Panc1 (cell line): ENCODE measurements around the gene GPR6. TPM values are rescaled to one million over a fixed set of nuclear protein-coding genes. Genes with fewer than 3 reads are reported as not detected.

Experiments
- ATAC-seq: fragments of 200-7000 bp; cut with Tn5 transposase; 2 replicates; pipeline ENCODE4 v1.9.1; 2020; ENCODE audit warnings: mild to moderate bottlenecking, moderate library complexity
- BruUV-seq: library from RNA; stranded (reverse); fragments of 400-500 nt; replicated peaks from 2 replicates; lab custom pipeline; 2021; lab: Mats Ljungman, UMichigan
- CTCF ChIA-PET: fragments of 300-600 bp; sonication (Branson Sonifier 250); formaldehyde crosslinking; loops from one replicate; lab custom pipeline; 2022; ENCODE audit warnings: antibody characterized with exemption; lab: Charles Lee
- POLR2A ChIA-PET: fragments of 300-600 bp; sonication (Branson Sonifier 250); formaldehyde crosslinking; loops from one replicate; lab custom pipeline; 2022; ENCODE audit warnings: antibody characterized with exemption; lab: Charles Lee
- DNase-seq: peaks from one replicate; pipeline ENCODE4 v3.0.0-alpha.2; 2010; ENCODE audit warnings: low read depth, low spot score
- H3K27ac ChIP-seq: 2 replicates; pipeline ENCODE4 v1.5.1; 2011; ENCODE audit warnings: mild to moderate bottlenecking, low read length, inconsistent platforms
- H3K27me3 ChIP-seq: fragments of 200-500 bp; sonication (Bioruptor generic); 2 replicates; pipeline ENCODE4 v1.6.0; 2014; ENCODE audit warnings: low read length, inconsistent platforms; ENCODE audit not compliant: control insufficient read depth, insufficient read depth
- H3K36me3 ChIP-seq: fragments of 200-500 bp; sonication (Bioruptor generic); 2 replicates; pipeline ENCODE4 v1.5.1; 2014; ENCODE audit warnings: inconsistent platforms, mild to moderate bottlenecking, low read length, moderate library complexity; ENCODE audit not compliant: control insufficient read depth, insufficient read depth
- H3K4me1 ChIP-seq: 2 replicates; pipeline ENCODE4 v1.5.1; 2011; ENCODE audit warnings: inconsistent platforms, mild to moderate bottlenecking, low read length, moderate library complexity; ENCODE audit not compliant: control insufficient read depth, insufficient read depth
- H3K4me3 ChIP-seq, 2 experiments: 2 replicates each; pipeline ENCODE4 v1.5.1; 2011 to 2012; ENCODE audit warnings: low read depth in 2 of 2, low read length in 2 of 2, mild to moderate bottlenecking in 2 of 2, inconsistent platforms in 1 of 2, moderate library complexity in 1 of 2
- H3K9me3 ChIP-seq: fragments of 200-500 bp; sonication (Bioruptor generic); 2 replicates; pipeline ENCODE4 v1.5.1; 2014; ENCODE audit warnings: low read depth, mild to moderate bottlenecking, inconsistent platforms, low read length, moderate library complexity; ENCODE audit not compliant: control insufficient read depth, insufficient read depth
- CTCF ChIP-seq: fragments of 450-650 bp; IDR thresholded peaks from 2 replicates; pipeline ENCODE4 v1.5.1; 2017; ENCODE audit warnings: mild to moderate bottlenecking
- POLR2AphosphoS5 ChIP-seq: IDR thresholded peaks from 2 replicates; pipeline ENCODE4 v1.6.1; 2012; ENCODE audit warnings: mild to moderate bottlenecking, low read depth, low read length, moderate library complexity
- REST ChIP-seq, 2 experiments: IDR thresholded peaks; 2 replicates each; pipeline ENCODE4 v1.6.1; 2011 to 2012; ENCODE audit warnings: low read depth in 2 of 2, control low read depth in 1 of 2, low read length in 1 of 2, mild to moderate bottlenecking in 1 of 2, moderate library complexity in 1 of 2; ENCODE audit not compliant: insufficient read depth in 1 of 2
- SIN3A ChIP-seq: IDR thresholded peaks from 2 replicates; pipeline ENCODE4 v1.6.1; 2012; ENCODE audit warnings: low read depth, mild to moderate bottlenecking, low read length, moderate library complexity, borderline replicate concordance; ENCODE audit not compliant: insufficient read depth
- TCF7L2 ChIP-seq: IDR thresholded peaks from 2 replicates; pipeline ENCODE4 v1.6.1; 2011; ENCODE audit warnings: mild to moderate bottlenecking, low read depth, low read length, inconsistent platforms
- in situ Hi-C: cut with HindIII; loops from 2 replicates; pipeline ENCODE4 v1.10.0; 2016; ENCODE audit warnings: low sequenced_read_pairs, low pct_unique_long_range_greater_than_20kb
- intact Hi-C: fragments of 100-400 bp; cut with micrococcal nuclease; formaldehyde crosslinking; loops from one replicate; pipeline ENCODE4 v1.10.0; 2022; ENCODE audit not compliant: unreplicated experiment
- total RNA-seq: library from RNA; stranded (reverse); gene quantifications from one replicate; pipeline ENCODE4 v1.2.1, GENCODE V29; 2021; ENCODE audit not compliant: unreplicated experiment

GPR6 gene
- total RNA-seq, 1 experiment from 2014 or later = not detected

- ATAC-seq (no peak), DNase-seq (no peak)
- intact Hi-C loops (no loop called here), in situ Hi-C loops (no loop called here)
- Histone ChIP-seq H3K4me1 (no peaks in the 10 kb centered on the region), H3K27me3 (peaks cover 51% of the 10 kb centered on the region), H3K36me3 (no peaks in the 10 kb centered on the region), H3K27ac (no peak overlapping the region), H3K4me3 (no peak overlapping the region), H3K9me3 (no peaks in the 10 kb centered on the region)
- no peak for TF ChIP-seq SIN3A
- BruUV-seq = no TSS peak
- POLR2A ChIA-PET = no interaction called here
- CTCF ChIA-PET = no interaction called here
Observed at GRCh38 chr6:110017946-110018345, 39.8 kb downstream of the GPR6 start.

- Histone ChIP-seq H3K27me3 (peaks cover 51% of the 10 kb centered on the region), H3K27ac (no peak overlapping the region), H3K4me3 (no peak overlapping the region), H3K4me1 (no peaks in the 10 kb centered on the region), H3K36me3 (no peaks in the 10 kb centered on the region), H3K9me3 (no peaks in the 10 kb centered on the region)
- TF ChIP-seq POLR2AphosphoS5 (no peak), TCF7L2 (no peak), REST (IDR thresholded peaks at IDR 0.05; ENCODE audit: insufficient read depth in 1 of 2, low read depth in 2 of 2, low read length in 1 of 2) (no peak), SIN3A (no peak), CTCF (no peak)
- POLR2A ChIA-PET = no interaction called here
- intact Hi-C loops (no loop called here), in situ Hi-C loops (no loop called here)
- DNase-seq (no peak), ATAC-seq (0 out of 2 replicates have a peak, but pooled peaks have one; percentile 30)
- CTCF ChIA-PET = no interaction called here
- BruUV-seq = no TSS peak
Observed at GRCh38 chr6:110018486-110018885, 40.4 kb downstream of the GPR6 start.

- in situ Hi-C loops = no loop called here
- Histone ChIP-seq H3K9me3 (no peaks in the 10 kb centered on the region), H3K4me3 (no peak overlapping the region), H3K4me1 (no peaks in the 10 kb centered on the region), H3K36me3 (no peaks in the 10 kb centered on the region), H3K27ac (no peak overlapping the region), H3K27me3 (peaks cover 45% of the 10 kb centered on the region)
- intact Hi-C loops = no loop called here
- ChIA-PET CTCF (no interaction called here), POLR2A (no interaction called here)
- BruUV-seq = no TSS peak
- TF ChIP-seq CTCF (no peak), TCF7L2 (no peak), POLR2AphosphoS5 (no peak), SIN3A (no peak), REST (IDR thresholded peaks at IDR 0.05; ENCODE audit: insufficient read depth in 1 of 2, low read depth in 2 of 2, low read length in 1 of 2) (no peak)
- ATAC-seq (no peak), DNase-seq (no peak)
Observed at GRCh38 chr6:110020888-110021287, 42.8 kb downstream of the GPR6 start.
